Thoracic aorta (tissue), 2 donors: ENCODE results near the gene HHIP. TPM values are rescaled to one million over a fixed set of nuclear protein-coding genes. Genes with fewer than 3 reads are reported as not detected.

ENCODE experiments used
- ATAC-seq: fragments of 150-250 bp; one replicate; pipeline ENCODE4 v1.8.0; 2017; ENCODE audit warnings: low read depth; ENCODE audit not compliant: insufficient number of reproducible peaks, low FRiP score
- DNase-seq: peaks from one replicate; pipeline ENCODE4 v3.0.0-alpha.2; 2020; ENCODE audit warnings: low spot score
- H3K27ac ChIP-seq, 2 donors: fragments of 200-600 bp; sonication (generic); 1 replicate in 1 of 2; 2 replicates in 1 of 2; pipeline ENCODE4 v1.5.1; 2016; ENCODE audit warnings: mild to moderate bottlenecking in 2 of 2, moderate library complexity in 2 of 2
- H3K27me3 ChIP-seq: fragments of 200-600 bp; sonication (generic); replicated peaks from 2 replicates; pipeline ENCODE4 v1.6.0; 2016; ENCODE audit warnings: mild to moderate bottlenecking; ENCODE audit not compliant: insufficient read depth
- H3K36me3 ChIP-seq: fragments of 200-600 bp; sonication (generic); one replicate; pipeline ENCODE4 v1.5.1; 2016
- H3K4me1 ChIP-seq, 2 donors: fragments of 200-600 bp; sonication (generic); 1 replicate in 1 of 2; 2 replicates in 1 of 2; pipeline versions ENCODE4 v1.5.1 to v1.6.0; 2016; ENCODE audit warnings: low read depth in 2 of 2, mild to moderate bottlenecking in 1 of 2; ENCODE audit not compliant: control insufficient read depth in 1 of 2
- H3K4me3 ChIP-seq: fragments of 200-600 bp; sonication (generic); 2 replicates; pipeline ENCODE4 v1.5.1; 2016; ENCODE audit warnings: mild to moderate bottlenecking
- H3K9me3 ChIP-seq: fragments of 200-600 bp; sonication (generic); 2 replicates; pipeline ENCODE4 v1.5.1; 2016
- CTCF ChIP-seq: fragments of 200-600 bp; sonication (generic); IDR thresholded peaks from one replicate; pipeline ENCODE4 v1.5.1; 2019; ENCODE audit warnings: antibody characterized with exemption
- total RNA-seq, 2 donors: library from RNA; depleted of rRNA; stranded (reverse); fragments of >200 nt; gene quantifications; one replicate each; pipeline versions ENCODE4 v1.1.0 to v1.2.3, GENCODE V29; 2016

The HHIP gene
- total RNA-seq, 2 donors from 2014 or later = 0.49 to 0.54 TPM

- no peaks in the 10 kb centered on the region for H3K4me1 ChIP-seq
- DNase-seq (no peak), ATAC-seq (no peak)
- no peaks in the 10 kb centered on the region for H3K36me3 ChIP-seq
- H3K27ac ChIP-seq = no peak overlapping the region
- H3K4me3 ChIP-seq = no peak overlapping the region
- H3K9me3 ChIP-seq = no peaks in the 10 kb centered on the region
- TF ChIP-seq CTCF = no peak
- no peaks in the 10 kb centered on the region for H3K27me3 ChIP-seq
These were observed 73.1 kb downstream of the HHIP start for GRCh38 chr4:144718958-144719512.

- no peak for TF ChIP-seq CTCF
- no peaks in the 10 kb centered on the region for H3K9me3 ChIP-seq
- no peaks in the 10 kb centered on the region for H3K36me3 ChIP-seq
- ATAC-seq (no peak), DNase-seq (no peak)
- H3K27me3 ChIP-seq = no peaks in the 10 kb centered on the region
- H3K27ac ChIP-seq = no peak overlapping the region
- no peak overlapping the region for H3K4me3 ChIP-seq
- no peaks in the 10 kb centered on the region for H3K4me1 ChIP-seq
These were observed 74.5 kb downstream of the HHIP start for GRCh38 chr4:144720491-144720890.

- no peaks in the 10 kb centered on the region for H3K27me3 ChIP-seq
- no peak overlapping the region for H3K27ac ChIP-seq
- no peak for DNase-seq
- ATAC-seq = no peak
- no peaks in the 10 kb centered on the region for H3K4me1 ChIP-seq
- H3K4me3 ChIP-seq = no peak overlapping the region
- no peaks in the 10 kb centered on the region for H3K9me3 ChIP-seq
- H3K36me3 ChIP-seq = no peaks in the 10 kb centered on the region
- TF ChIP-seq CTCF = no peak
These were observed 76.0 kb downstream of the HHIP start for GRCh38 chr4:144721994-144722393.

GRCh38 chr4:144723471-144723870 lies 77.5 kb downstream of the HHIP start:
- Histone ChIP-seq H3K36me3 (no peaks in the 10 kb centered on the region), H3K27ac (no peak overlapping the region), H3K4me3 (no peak overlapping the region), H3K4me1 (no peaks in the 10 kb centered on the region), H3K27me3 (no peaks in the 10 kb centered on the region), H3K9me3 (no peaks in the 10 kb centered on the region)
- no peak for TF ChIP-seq CTCF
- DNase-seq (no peak), ATAC-seq (no peak)

GRCh38 chr4:144729175-144729574 lies 83.2 kb downstream of the HHIP start:
- no peaks in the 10 kb centered on the region for H3K27me3 ChIP-seq
- ATAC-seq = no peak

More at GRCh38 chr4:144729175-144729574, 83.2 kb downstream of the HHIP start:
- no peak overlapping the region for H3K27ac ChIP-seq
- TF ChIP-seq CTCF = no peak
- no peaks in the 10 kb centered on the region for H3K9me3 ChIP-seq
- H3K4me3 ChIP-seq = no peak overlapping the region
- no peaks in the 10 kb centered on the region for H3K36me3 ChIP-seq
- no peaks in the 10 kb centered on the region for H3K4me1 ChIP-seq
- no peak for DNase-seq
